HepG2 (cell line): ENCODE measurements around the gene ANKRD55. TPM values are rescaled to one million over a fixed set of nuclear protein-coding genes. Genes with fewer than 3 reads are reported as not detected.

ENCODE experiments used
- ARNT2 ChIP-seq: sonication (generic); formaldehyde crosslinking; IDR thresholded peaks from 2 replicates; pipeline ENCODE4 v1.8.0; 2022; ENCODE audit warnings: mild to moderate bottlenecking, low read depth, missing genetic modification reagents, moderate library complexity
- BCL6 ChIP-seq: IDR thresholded peaks from 2 replicates; pipeline ENCODE4 v1.6.1; 2016; ENCODE audit warnings: missing genetic modification reagents, missing compliant biosample characterization
- CEBPG ChIP-seq: IDR thresholded peaks from 2 replicates; pipeline ENCODE4 v1.6.1; 2016
- HDAC1 ChIP-seq: sonication (generic); formaldehyde crosslinking; IDR thresholded peaks from 2 replicates; pipeline ENCODE4 v1.5.1; 2020; ENCODE audit warnings: mild to moderate bottlenecking, missing genetic modification reagents
- IKZF1 ChIP-seq: fragments of 450-650 bp; IDR thresholded peaks from 2 replicates; pipeline ENCODE4 v1.7.1; 2016
- KDM2A ChIP-seq: sonication (generic); formaldehyde crosslinking; IDR thresholded peaks from 2 replicates; pipeline ENCODE4 v1.4.0; 2020; ENCODE audit warnings: low read depth, missing genetic modification reagents, borderline replicate concordance
- KLF9 ChIP-seq: IDR thresholded peaks from 2 replicates; pipeline ENCODE4 v1.6.1; 2016; ENCODE audit warnings: low read depth
- NFE2 ChIP-seq: sonication (generic); formaldehyde crosslinking; IDR thresholded peaks from 2 replicates; pipeline ENCODE4 v1.4.0; 2020; ENCODE audit warnings: missing genetic modification reagents
- NFE2L2 ChIP-seq: fragments of 150-350 bp; IDR thresholded peaks from 2 replicates; pipeline ENCODE4 v1.6.1; 2014; ENCODE audit warnings: low read length
- PHF8 ChIP-seq: sonication (generic); formaldehyde crosslinking; IDR thresholded peaks from 2 replicates; pipeline ENCODE4 v1.5.0; 2020; ENCODE audit warnings: missing genetic modification reagents
- POGZ ChIP-seq: sonication (generic); formaldehyde crosslinking; IDR thresholded peaks from 2 replicates; pipeline ENCODE4 v1.4.0; 2020; ENCODE audit warnings: mild to moderate bottlenecking, missing genetic modification reagents
- RCOR2 ChIP-seq: IDR thresholded peaks from 2 replicates; pipeline ENCODE4 v1.6.1; 2016; ENCODE audit warnings: missing biosample characterization, missing genetic modification reagents
- RXRA ChIP-seq: sonication (generic); formaldehyde crosslinking; IDR thresholded peaks from 2 replicates; pipeline ENCODE4 v1.5.1; 2020; ENCODE audit warnings: missing genetic modification reagents
- SRSF9 ChIP-seq: fragments of 200-400 bp; formaldehyde crosslinking; IDR thresholded peaks from 2 replicates; pipeline ENCODE4 v1.6.1; 2018; ENCODE audit warnings: borderline replicate concordance, mild to moderate bottlenecking, low read depth, low read length; ENCODE audit not compliant: insufficient read depth, poor library complexity, severe bottlenecking
- STAT5B ChIP-seq: sonication (generic); formaldehyde crosslinking; IDR thresholded peaks from 2 replicates; pipeline ENCODE4 v1.4.0; 2020; ENCODE audit warnings: missing genetic modification reagents
- SYNCRIP ChIP-seq: fragments of 200-400 bp; formaldehyde crosslinking; IDR thresholded peaks from 2 replicates; pipeline ENCODE4 v1.6.1; 2018; ENCODE audit warnings: mild to moderate bottlenecking, low read depth, low read length; ENCODE audit not compliant: insufficient read depth
- ZHX1 ChIP-seq: sonication (generic); formaldehyde crosslinking; IDR thresholded peaks from 2 replicates; pipeline ENCODE4 v1.8.1; 2022; ENCODE audit warnings: low read depth, mild to moderate bottlenecking, missing genetic modification reagents
- ZNF12 ChIP-seq: sonication (generic); formaldehyde crosslinking; IDR thresholded peaks from 2 replicates; pipeline ENCODE4 v1.5.0; 2020; ENCODE audit warnings: missing genetic modification reagents
- ZNF317 ChIP-seq: sonication (generic); formaldehyde crosslinking; IDR thresholded peaks from 2 replicates; pipeline ENCODE4 v1.5.0; 2020; ENCODE audit warnings: mild to moderate bottlenecking, missing genetic modification reagents
- ZNF33B ChIP-seq: sonication (generic); formaldehyde crosslinking; IDR thresholded peaks from 2 replicates; pipeline ENCODE4 v1.5.1; 2020; ENCODE audit warnings: mild to moderate bottlenecking, missing genetic modification reagents
- ZNF503 ChIP-seq: sonication (generic); formaldehyde crosslinking; IDR thresholded peaks from 2 replicates; pipeline ENCODE4 v1.4.0; 2020; ENCODE audit warnings: missing genetic modification reagents
- ZNF510 ChIP-seq: sonication (generic); formaldehyde crosslinking; IDR thresholded peaks from 2 replicates; pipeline ENCODE4 v1.4.0; 2020; ENCODE audit warnings: low read depth, mild to moderate bottlenecking, missing genetic modification reagents
- ZNF839 ChIP-seq: sonication (generic); formaldehyde crosslinking; IDR thresholded peaks from 2 replicates; pipeline ENCODE4 v1.4.0; 2020; ENCODE audit warnings: missing genetic modification reagents, mild to moderate bottlenecking, borderline replicate concordance
- ZSCAN25 ChIP-seq: sonication (generic); formaldehyde crosslinking; IDR thresholded peaks from 2 replicates; pipeline ENCODE4 v1.8.0; 2022; ENCODE audit warnings: mild to moderate bottlenecking, missing genetic modification reagents
- ZZZ3 ChIP-seq: sonication (generic); formaldehyde crosslinking; IDR thresholded peaks from 2 replicates; pipeline ENCODE4 v1.4.0; 2020; ENCODE audit warnings: missing genetic modification reagents, mild to moderate bottlenecking, borderline replicate concordance
- polyA plus RNA-seq, 8 experiments: library from polyadenylated mRNA; depleted of rRNA in 3 of 8; stranded (reverse) in 7 of 8; unstranded in 1 of 8; fragments of >200 nt; fragmentation: Illumina TruSeq in 4 of 8; extraction: Trizol in 4 of 8; gene quantifications; 2 replicates each; pipeline versions ENCODE4 v1.2.1 to v1.2.3, GENCODE V29; 2011 to 2016; ENCODE audit warnings: low read depth in 4 of 8, missing spikeins in 1 of 8, mixed read lengths in 1 of 8; ENCODE audit not compliant: insufficient read depth in 1 of 8
- total RNA-seq, 5 experiments: library from RNA; depleted of rRNA; stranded (reverse); fragments of >200 nt; fragmentation: Illumina TruSeq; extraction: Trizol; gene quantifications; 2 replicates each; pipeline ENCODE4 v1.2.3, GENCODE V29; 2016; ENCODE audit warnings: low read depth in 1 of 5
- TF ChIP-seq, protein P1 (sequence below): sonication (generic); formaldehyde crosslinking; IDR thresholded peaks from 2 replicates; pipeline ENCODE4 v1.4.0; 2020; ENCODE audit warnings: missing genetic modification reagents

The ANKRD55 gene
- total and polyA plus RNA-seq, 2 of the 13 experiments (the other 11 are each of a cell fraction or from before 2014, with no cell fraction given) = 0.11 to 0.28 TPM

- TF ChIP-seq ZHX1 (CRISPR knock-in tag) (no peak), ZNF510 (CRISPR knock-in tag) (no peak), KLF9 (CRISPR knock-in tag) (no peak), NFE2 (CRISPR knock-in tag) (no peak), CEBPG (CRISPR knock-in tag) (no peak; the same call in 1 of the 2 replicates), KDM2A (CRISPR knock-in tag) (no peak), RCOR2 (no peak), ZNF33B (no peak), ZNF12 (CRISPR knock-in tag) (no peak), ZZZ3 (no peak), PHF8 (CRISPR knock-in tag) (peak; percentile 28; the same call in 1 of the 2 replicates), ZNF839 (no peak), SYNCRIP (no peak), ZNF503 (CRISPR knock-in tag) (peak; percentile 69; the same call in 1 of the 2 replicates), ZNF317 (no peak), POGZ (peak; percentile 38), SRSF9 (no peak), BCL6 (CRISPR knock-in tag) (peak; percentile 48; the same call in 1 of the 2 replicates), HDAC1 (CRISPR knock-in tag) (peak; percentile 52), ARNT2 (CRISPR knock-in tag) (no peak), STAT5B (CRISPR knock-in tag) (no peak), RXRA (no peak), ZSCAN25 (CRISPR knock-in tag) (0 out of 2 replicates have a peak, but pooled peaks have one; percentile 32), IKZF1 (no peak), NFE2L2 (no peak)
- TF ChIP-seq, protein P1, sequence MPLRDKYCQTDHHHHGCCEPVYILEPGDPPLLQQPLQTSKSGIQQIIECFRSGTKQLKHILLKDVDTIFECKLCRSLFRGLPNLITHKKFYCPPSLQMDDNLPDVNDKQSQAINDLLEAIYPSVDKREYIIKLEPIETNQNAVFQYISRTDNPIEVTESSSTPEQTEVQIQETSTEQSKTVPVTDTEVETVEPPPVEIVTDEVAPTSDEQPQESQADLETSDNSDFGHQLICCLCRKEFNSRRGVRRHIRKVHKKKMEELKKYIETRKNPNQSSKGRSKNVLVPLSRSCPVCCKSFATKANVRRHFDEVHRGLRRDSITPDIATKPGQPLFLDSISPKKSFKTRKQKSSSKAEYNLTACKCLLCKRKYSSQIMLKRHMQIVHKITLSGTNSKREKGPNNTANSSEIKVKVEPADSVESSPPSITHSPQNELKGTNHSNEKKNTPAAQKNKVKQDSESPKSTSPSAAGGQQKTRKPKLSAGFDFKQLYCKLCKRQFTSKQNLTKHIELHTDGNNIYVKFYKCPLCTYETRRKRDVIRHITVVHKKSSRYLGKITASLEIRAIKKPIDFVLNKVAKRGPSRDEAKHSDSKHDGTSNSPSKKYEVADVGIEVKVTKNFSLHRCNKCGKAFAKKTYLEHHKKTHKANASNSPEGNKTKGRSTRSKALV (CRISPR knock-in tag) = no peak
Observed at GRCh38 chr5:56215019-56215830, 17.9 kb downstream of the ANKRD55 start (continued).
